GM19240 (cell line): ENCODE results near the gene GMFB.

Experiments
- DNase-seq: peaks from one replicate; pipeline ENCODE4 v3.0.0; 2011; ENCODE audit warnings: low spot score; ENCODE audit not compliant: insufficient read length

Gene GMFB

GRCh38 chr14:54427871-54428270 lies 60.9 kb downstream of the GMFB start:
- DNase-seq = no peak

GRCh38 chr14:54425537-54426274 lies 63.1 kb downstream of the GMFB start:
- no peak for DNase-seq

- no peak for DNase-seq
These were observed 63.7 kb downstream of the GMFB start for GRCh38 chr14:54425068-54425467.
